Keratinocyte (primary cell): Measurements from ENCODE around the gene AP4M1. TPM values are rescaled to one million over a fixed set of nuclear protein-coding genes. Genes with fewer than 3 reads are reported as not detected.

Experiments
- DNase-seq: peaks from one replicate; pipeline ENCODE4 v3.0.0-alpha.2; 2011; ENCODE audit warnings: low read depth, missing footprints, low spot score
- FAIRE-seq: peaks from 2 replicates; lab custom pipeline; 2011; peaks lifted over from hg19 to GRCh38; lab: Jason Lieb, UNC
- H2AFZ ChIP-seq: 2 replicates; pipeline ENCODE4 v1.6.0; 2012; ENCODE audit warnings: low read length, control low read depth, inconsistent platforms; ENCODE audit not compliant: control insufficient read depth
- H3K27ac ChIP-seq: 2 replicates; pipeline ENCODE4 v1.5.1; 2011; ENCODE audit warnings: low read length; ENCODE audit not compliant: control insufficient read depth, insufficient read depth
- H3K27me3 ChIP-seq: 3 replicates; pipeline ENCODE4 v1.6.0; 2011; ENCODE audit warnings: low read length; ENCODE audit not compliant: control insufficient read depth, insufficient read depth; ENCODE audit errors: extremely low read depth
- H3K36me3 ChIP-seq, 2 experiments: 2 replicates in 1 of 2; 3 replicates in 1 of 2; pipeline ENCODE4 v1.5.1; 2011; ENCODE audit warnings: low read length in 2 of 2, mild to moderate bottlenecking in 1 of 2; ENCODE audit not compliant: control insufficient read depth in 2 of 2, insufficient read depth in 2 of 2; ENCODE audit errors: extremely low read depth in 1 of 2
- H3K4me1 ChIP-seq: 3 replicates; pipeline ENCODE4 v1.5.1; 2011; ENCODE audit warnings: low read length; ENCODE audit not compliant: control insufficient read depth, insufficient read depth; ENCODE audit errors: extremely low read depth
- H3K4me2 ChIP-seq: 3 replicates; pipeline ENCODE4 v1.6.0; 2011; ENCODE audit warnings: low read depth, low read length; ENCODE audit not compliant: control insufficient read depth, insufficient read depth; ENCODE audit errors: extremely low read depth
- H3K4me3 ChIP-seq, 3 experiments: fragments of 200-600 bp in 1 of 3; sonication (generic) in 1 of 3; 2 replicates in 2 of 3; 3 replicates in 1 of 3; pipeline ENCODE4 v1.5.1; 2011 to 2016; ENCODE audit warnings: low read length in 3 of 3, mild to moderate bottlenecking in 3 of 3, control low read depth in 2 of 3, inconsistent platforms in 1 of 3, low read depth in 1 of 3, mixed read lengths in 1 of 3, mixed run types in 1 of 3, moderate library complexity in 1 of 3; ENCODE audit not compliant: control insufficient read depth in 2 of 3, insufficient read depth in 2 of 3; ENCODE audit errors: extremely low read depth in 1 of 3
- H3K79me2 ChIP-seq: 2 replicates; pipeline ENCODE4 v1.6.0; 2012; ENCODE audit warnings: low read length; ENCODE audit not compliant: control insufficient read depth, insufficient read depth
- H3K9ac ChIP-seq: 3 replicates; pipeline ENCODE4 v1.6.0; 2011; ENCODE audit warnings: low read length; ENCODE audit not compliant: control insufficient read depth, insufficient read depth; ENCODE audit errors: extremely low read depth
- H3K9me1 ChIP-seq: 3 replicates; pipeline ENCODE4 v1.6.0; 2011; ENCODE audit warnings: low read length; ENCODE audit not compliant: control insufficient read depth, insufficient read depth; ENCODE audit errors: extremely low read depth
- H3K9me3 ChIP-seq: 2 replicates; pipeline ENCODE4 v1.5.1; 2012; ENCODE audit warnings: low read depth, low read length; ENCODE audit not compliant: control insufficient read depth
- H4K20me1 ChIP-seq: 3 replicates; pipeline ENCODE4 v1.6.0; 2011; ENCODE audit warnings: low read length; ENCODE audit not compliant: control insufficient read depth, insufficient read depth; ENCODE audit errors: extremely low read depth
- EZH2 ChIP-seq: IDR thresholded peaks from one replicate; pipeline ENCODE4 v1.6.1; 2012; ENCODE audit warnings: inconsistent platforms, mild to moderate bottlenecking, low read length, moderate library complexity
- dilution Hi-C: fragments of 300-500 bp; cut with MboI; formaldehyde crosslinking; loops from one replicate; pipeline ENCODE4 v1.7.0; 2020; ENCODE audit warnings: low sequenced_read_pairs; ENCODE audit not compliant: extremely low pct_ligation_motif_present
- polyA plus RNA-seq, 5 experiments: library from polyadenylated mRNA; depleted of rRNA in 3 of 5; stranded (reverse) in 3 of 5; stranded (forward) in 1 of 5; unstranded in 1 of 5; fragments of >200 nt; gene quantifications; 1 replicate in 1 of 5; 2 replicates in 3 of 5; 3 replicates in 1 of 5; pipeline versions ENCODE4 v1.2.1 to v1.2.3, GENCODE V29; 2011 to 2012; ENCODE audit warnings: missing spikeins in 2 of 5, low read depth in 1 of 5, low replicate concordance in 1 of 5
- TF ChIP-seq, protein P1 (sequence below), 3 experiments: IDR thresholded peaks in 1 of 3; conservative IDR thresholded peaks in 1 of 3; optimal IDR thresholded peaks in 1 of 3; 2 replicates in 2 of 3; 3 replicates in 1 of 3; pipeline versions ENCODE3 to v1.5.1; 2011; ENCODE audit warnings: low read length in 3 of 3, mild to moderate bottlenecking in 3 of 3, moderate library complexity in 2 of 3, control low read depth in 1 of 3, inconsistent platforms in 1 of 3; ENCODE audit not compliant: insufficient read depth in 2 of 3; ENCODE audit errors: extremely low read depth in 1 of 3

Gene AP4M1
- polyA plus RNA-seq, 1 donor (not counting 4 experiments of a cell fraction or from before 2014, with no cell fraction given), result 14.2 TPM

DNA sequence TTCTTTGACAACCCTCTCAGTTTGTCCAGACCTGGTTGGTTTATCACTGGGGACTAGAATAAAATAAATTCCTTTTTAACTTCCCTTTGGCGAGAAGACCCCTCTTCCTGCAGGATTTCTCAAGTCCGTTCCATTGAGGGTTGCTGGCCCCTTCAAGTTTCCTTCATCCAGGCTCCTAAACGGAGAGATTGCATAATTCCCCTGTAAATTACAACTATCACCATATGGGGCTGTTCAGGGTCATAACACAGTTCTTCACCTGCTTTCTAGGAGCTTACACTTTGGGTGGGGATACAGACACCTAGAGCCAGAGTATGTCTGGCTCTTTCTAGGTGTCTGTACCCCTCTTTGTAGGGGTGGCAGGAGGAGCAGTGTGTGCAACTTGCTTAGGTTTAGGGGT is 15.9 kb upstream of the AP4M1 start:
- H3K36me3 ChIP-seq, result peaks cover 2 to 3% of the 10 kb centered on the region in 2 experiments
- H3K9me1 ChIP-seq, result no peaks in the 10 kb centered on the region
- no peaks in the 10 kb centered on the region for H3K9me3 ChIP-seq
- H4K20me1 ChIP-seq, result no peaks in the 10 kb centered on the region
- no peak overlapping the region for H3K4me2 ChIP-seq
- H2AFZ ChIP-seq, result no peak overlapping the region
- H3K4me1 ChIP-seq, result peaks cover 34% of the 10 kb centered on the region
- TF ChIP-seq EZH2, result no peak
- TF ChIP-seq, protein P1, sequence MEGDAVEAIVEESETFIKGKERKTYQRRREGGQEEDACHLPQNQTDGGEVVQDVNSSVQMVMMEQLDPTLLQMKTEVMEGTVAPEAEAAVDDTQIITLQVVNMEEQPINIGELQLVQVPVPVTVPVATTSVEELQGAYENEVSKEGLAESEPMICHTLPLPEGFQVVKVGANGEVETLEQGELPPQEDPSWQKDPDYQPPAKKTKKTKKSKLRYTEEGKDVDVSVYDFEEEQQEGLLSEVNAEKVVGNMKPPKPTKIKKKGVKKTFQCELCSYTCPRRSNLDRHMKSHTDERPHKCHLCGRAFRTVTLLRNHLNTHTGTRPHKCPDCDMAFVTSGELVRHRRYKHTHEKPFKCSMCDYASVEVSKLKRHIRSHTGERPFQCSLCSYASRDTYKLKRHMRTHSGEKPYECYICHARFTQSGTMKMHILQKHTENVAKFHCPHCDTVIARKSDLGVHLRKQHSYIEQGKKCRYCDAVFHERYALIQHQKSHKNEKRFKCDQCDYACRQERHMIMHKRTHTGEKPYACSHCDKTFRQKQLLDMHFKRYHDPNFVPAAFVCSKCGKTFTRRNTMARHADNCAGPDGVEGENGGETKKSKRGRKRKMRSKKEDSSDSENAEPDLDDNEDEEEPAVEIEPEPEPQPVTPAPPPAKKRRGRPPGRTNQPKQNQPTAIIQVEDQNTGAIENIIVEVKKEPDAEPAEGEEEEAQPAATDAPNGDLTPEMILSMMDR (optimal IDR thresholded peaks at IDR 0.05 in 1 of 3, IDR thresholded peaks at IDR 0.05 in 1 of 3, conservative IDR thresholded peaks at IDR 0.05 in 1 of 3; ENCODE audit: extremely low read depth in 1 of 3, insufficient read depth in 2 of 3, low read length in 3 of 3), result no peak
- H3K79me2 ChIP-seq, result peaks cover 23% of the 10 kb centered on the region
- H3K27me3 ChIP-seq, result no peaks in the 10 kb centered on the region
- FAIRE-seq (no peak), DNase-seq (no peak)
- H3K9ac ChIP-seq, result no peak overlapping the region
- dilution Hi-C loops, result no loop called here
- no peak overlapping the region for H3K27ac ChIP-seq
- H3K4me3 ChIP-seq, result no peak overlapping the region

DNA sequence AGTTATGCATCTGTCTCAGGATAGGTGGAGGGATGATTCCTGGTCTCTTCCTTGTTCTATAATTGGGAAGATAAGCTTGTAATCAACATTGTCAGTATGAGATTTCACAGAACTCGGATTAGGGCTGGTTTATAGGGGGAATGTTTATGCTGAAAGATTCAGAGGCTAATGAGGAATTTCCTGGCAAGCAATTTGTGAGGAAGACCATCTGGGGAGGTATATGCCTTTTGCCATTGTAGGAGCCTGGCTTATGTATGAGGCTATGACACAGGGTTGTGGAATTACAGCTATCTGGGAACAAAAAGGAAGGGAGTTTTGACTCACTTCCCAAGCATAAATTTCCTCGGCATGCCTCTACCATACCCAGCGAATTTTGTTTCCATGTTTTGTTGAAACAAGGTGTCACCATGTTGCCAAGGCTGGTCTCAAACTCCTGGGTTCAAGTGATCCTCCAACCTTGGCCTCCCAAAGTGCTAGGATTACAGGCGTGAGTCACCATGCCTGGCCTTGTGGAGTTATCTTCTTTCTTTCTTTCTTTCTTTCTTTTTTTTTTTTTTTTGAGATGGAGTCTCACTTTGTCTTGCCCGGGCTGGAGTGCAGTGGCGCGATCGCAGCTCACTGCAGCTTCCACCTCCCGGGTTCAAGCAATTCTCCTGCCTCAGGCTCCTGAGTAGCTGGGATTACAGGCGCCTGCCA is 14.2 kb upstream of the AP4M1 start:
- Histone ChIP-seq H4K20me1 (no peaks in the 10 kb centered on the region), H3K27ac (peak overlapping the region; percentile 85), H3K79me2 (peaks cover 15% of the 10 kb centered on the region), H3K9me1 (no peaks in the 10 kb centered on the region), H3K9me3 (no peaks in the 10 kb centered on the region), H2AFZ (peak overlapping the region; percentile 59), H3K4me1 (peaks cover 30% of the 10 kb centered on the region), H3K27me3 (no peaks in the 10 kb centered on the region), H3K36me3 (peaks cover 14 to 18% of the 10 kb centered on the region in 2 experiments), H3K4me3 (no peak overlapping the region), H3K4me2 (peak overlapping the region; percentile 50), H3K9ac (peak overlapping the region; percentile 42)
- FAIRE-seq (peak; percentile 90), DNase-seq (peak; percentile 48)
- TF ChIP-seq EZH2, result no peak
- TF ChIP-seq, protein P1 (optimal IDR thresholded peaks at IDR 0.05 in 1 of 3, IDR thresholded peaks at IDR 0.05 in 1 of 3, conservative IDR thresholded peaks at IDR 0.05 in 1 of 3; ENCODE audit: extremely low read depth in 1 of 3, insufficient read depth in 2 of 3, low read length in 3 of 3), result no peak
- dilution Hi-C loops, result no loop called here
